NB4 (cell line): Measurements from ENCODE around the gene CERS3.

Source experiments
- DNase-seq: peaks from one replicate; pipeline ENCODE4 v3.0.0; 2010; ENCODE audit warnings: low read depth
- H3K4me3 ChIP-seq: one replicate; pipeline ENCODE4 v1.5.1; 2011; ENCODE audit warnings: mild to moderate bottlenecking, low read depth, low read length, moderate library complexity
- CTCF ChIP-seq: IDR thresholded peaks from one replicate; pipeline ENCODE4 v1.5.1; 2012; ENCODE audit warnings: low read depth, low read length
- MAX ChIP-seq: IDR thresholded peaks from 2 replicates; pipeline ENCODE4 v1.6.1; 2011; ENCODE audit warnings: low read depth, low read length
- MYC ChIP-seq: IDR thresholded peaks from 2 replicates; pipeline ENCODE4 v1.6.1; 2011; ENCODE audit warnings: low read depth, low read length
- POLR2A ChIP-seq: IDR thresholded peaks from 2 replicates; pipeline ENCODE4 v1.6.1; 2011; ENCODE audit warnings: mild to moderate bottlenecking; ENCODE audit not compliant: insufficient read length; ENCODE audit errors: extremely low read depth

CERS3 gene

DNA sequence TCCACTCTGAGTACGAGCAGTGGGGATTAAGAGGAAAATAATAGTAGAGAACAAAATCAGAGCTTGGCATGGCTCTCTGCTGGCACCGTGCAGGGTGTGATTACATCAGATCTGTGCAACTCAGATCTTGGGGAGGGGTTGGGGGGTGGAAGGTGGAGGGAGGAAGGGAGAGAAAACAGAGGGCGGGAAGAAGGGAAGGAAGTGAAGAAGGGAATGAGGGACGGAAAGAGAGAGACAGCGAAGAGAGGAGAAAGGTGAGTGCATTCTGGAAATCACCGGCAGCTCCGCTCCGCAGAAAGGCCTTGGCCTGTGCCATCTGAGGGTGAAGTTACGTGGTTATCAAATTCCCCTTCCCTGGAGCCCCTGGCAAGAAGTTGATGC is 156.0 kb downstream of the CERS3 start:
- no peak for TF ChIP-seq POLR2A
- TF ChIP-seq CTCF, result no peak
- no peak for TF ChIP-seq MAX
- TF ChIP-seq MYC, result no peak
- H3K4me3 ChIP-seq, result no peak overlapping the region
- DNase-seq, result no peak

DNA sequence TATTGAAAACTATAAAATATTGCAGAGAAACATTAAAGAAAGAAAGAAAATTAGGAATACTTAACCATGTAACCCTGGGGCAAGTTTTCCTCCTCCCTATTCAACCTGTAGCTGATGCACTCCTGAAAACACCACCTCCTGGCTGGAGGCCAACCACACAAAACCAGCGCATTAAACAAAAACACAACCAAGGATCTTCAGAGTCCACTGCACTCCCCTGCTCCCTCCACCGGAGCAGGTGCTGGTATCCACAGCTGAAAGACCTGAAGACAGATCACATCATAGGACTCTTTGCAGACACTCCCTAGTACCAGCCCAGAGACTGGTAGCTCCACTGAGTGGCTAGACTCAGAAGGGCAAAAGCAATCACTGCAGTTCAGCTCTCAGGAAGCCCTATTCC is 173.4 kb downstream of the CERS3 start:
- DNase-seq, result no peak
- TF ChIP-seq MYC, result no peak
- no peak overlapping the region for H3K4me3 ChIP-seq

- TF ChIP-seq MAX (no peak; the same call in 1 of the 2 replicates), POLR2A (no peak), MYC (no peak), CTCF (no peak)
Observed at GRCh38 chr15:100353449-100353848, 175.3 kb downstream of the CERS3 start.

DNA sequence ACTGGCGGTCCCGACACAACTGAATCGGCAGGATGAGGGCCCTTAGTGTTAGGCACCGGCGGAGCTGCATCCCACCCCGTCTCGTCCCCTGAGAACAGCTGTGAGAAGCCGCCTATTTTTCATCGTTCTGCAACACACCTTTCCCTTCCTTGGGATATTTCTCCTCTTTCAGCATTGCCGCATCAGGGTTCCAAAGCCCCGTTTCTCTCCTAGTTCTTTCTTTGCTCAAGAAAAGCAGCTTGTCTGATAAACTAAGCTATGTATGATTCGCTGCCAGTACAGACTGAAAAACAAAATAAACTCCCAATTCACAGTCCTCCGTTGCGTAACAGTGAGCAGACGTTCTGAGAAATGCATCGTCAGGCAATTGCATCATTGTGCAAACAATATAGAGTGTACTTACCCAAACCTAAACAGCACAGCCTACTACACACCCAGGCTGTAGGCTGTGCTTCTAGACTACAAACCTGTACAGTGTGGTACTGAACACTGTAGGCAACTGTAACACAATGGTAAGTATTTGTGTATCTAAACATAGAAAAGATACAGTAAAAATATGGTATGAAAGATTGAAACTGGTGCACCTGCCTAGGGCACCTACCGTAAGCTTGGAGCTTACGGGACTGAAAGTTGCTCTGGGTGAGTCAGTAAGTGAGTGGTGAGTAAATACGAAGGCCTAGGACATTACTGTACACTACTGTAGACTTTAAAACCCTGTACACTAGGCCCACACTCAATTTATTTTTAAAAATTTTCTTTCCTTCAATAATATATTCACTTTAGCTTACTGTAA is 178.1 kb downstream of the CERS3 start:
- peak overlapping the region; percentile 77 for H3K4me3 ChIP-seq
- TF ChIP-seq POLR2A, result no peak
- 0 out of 2 replicates have a peak, but pooled peaks have one; percentile 12 for TF ChIP-seq MAX
- peak; percentile 93 for DNase-seq

More at GRCh38 chr15:100353449-100353848, 175.3 kb downstream of the CERS3 start:
- H3K4me3 ChIP-seq, result no peak overlapping the region
- peak; percentile 82 for DNase-seq
